Lung (tissue), 12 donors: ENCODE results near the gene SNX5. TPM values are rescaled to one million over a fixed set of nuclear protein-coding genes. Genes with fewer than 3 reads are reported as not detected.

ENCODE experiments used
- ATAC-seq: fragments of 200-7000 bp; cut with Tn5 transposase; one replicate; pipeline ENCODE4 v1.9.1; 2020; ENCODE audit warnings: moderate number of reproducible peaks; ENCODE audit not compliant: insufficient read depth, low FRiP score
- DNase-seq, 3 donors: peaks; one replicate each; pipeline ENCODE4 v3.0.0-alpha.2; 2013 to 2017
- H3K27ac ChIP-seq, 2 donors: one replicate each; pipeline ENCODE4 v1.5.1; 2013; ENCODE audit warnings: mild to moderate bottlenecking in 2 of 2, moderate library complexity in 2 of 2, control low read depth in 1 of 2, inconsistent platforms in 1 of 2, low read depth in 1 of 2, low read length in 1 of 2
- H3K27me3 ChIP-seq, 3 donors: one replicate each; pipeline ENCODE4 v1.5.1; 2013; ENCODE audit warnings: low read length in 2 of 3; ENCODE audit not compliant: control insufficient read depth in 3 of 3, insufficient read depth in 3 of 3
- H3K36me3 ChIP-seq, 4 donors: one replicate each; pipeline ENCODE4 v1.5.1; 2013; ENCODE audit warnings: low read length in 4 of 4, mild to moderate bottlenecking in 1 of 4, moderate library complexity in 1 of 4; ENCODE audit not compliant: control insufficient read depth in 4 of 4, insufficient read depth in 4 of 4
- H3K4me1 ChIP-seq, 5 donors: one replicate each; pipeline ENCODE4 v1.5.1; 2013; ENCODE audit warnings: low read length in 5 of 5, mild to moderate bottlenecking in 2 of 5, moderate library complexity in 1 of 5; ENCODE audit not compliant: control insufficient read depth in 5 of 5, insufficient read depth in 5 of 5
- H3K4me3 ChIP-seq: one replicate; pipeline ENCODE4 v1.5.1; 2013; ENCODE audit warnings: mild to moderate bottlenecking, control low read depth, moderate library complexity
- H3K9ac ChIP-seq, 2 donors: one replicate each; pipeline ENCODE4 v1.5.1; 2013; ENCODE audit warnings: low read length in 2 of 2, control low read depth in 1 of 2; ENCODE audit not compliant: insufficient read depth in 1 of 2
- H3K9me3 ChIP-seq, 4 donors: one replicate each; pipeline ENCODE4 v1.5.1; 2013; ENCODE audit warnings: low read length in 3 of 4, mild to moderate bottlenecking in 1 of 4, moderate library complexity in 1 of 4; ENCODE audit not compliant: control insufficient read depth in 4 of 4, insufficient read depth in 3 of 4
- CTCF ChIP-seq: IDR thresholded peaks from 2 replicates; pipeline ENCODE4 v1.5.1; 2012; ENCODE audit warnings: mild to moderate bottlenecking; ENCODE audit errors: control extremely low read depth, extremely low read depth
- WGBS, 2 donors: extraction: QIAGEN DNeasy Blood & Tissue Kit; methylation state at CpG; one replicate each; pipeline ENCODE4 v1.1.7; 2013; 5-methylcytosine and 5-hydroxymethylcytosine counted together
- polyA plus RNA-seq, 2 donors: library from polyadenylated mRNA; stranded (reverse); fragments of 200-250 nt; gene quantifications; one replicate each; pipeline ENCODE4 v1.2.1, GENCODE V29; 2013
- total RNA-seq, 2 donors: library from RNA; depleted of rRNA in 1 of 2; stranded (reverse); fragments of >200 nt in 1 of 2; gene quantifications; one replicate each; pipeline ENCODE4 v1.2.1, GENCODE V29; 2014 to 2021
- donor health status: control.
- donor health status: control.
- donor health status: Bipolar disorder and iron deficiency.
- donor health status: healthy.
- donor health status: DM: yes; HTN: yes; CAD: no.

Gene SNX5
- total and polyA plus RNA-seq, 4 donors: 66.6 to 194 (median 86.7) TPM

GRCh38 chr20:17990278-17990972 lies 21.8 kb upstream of the SNX5 start:
- ATAC-seq: no peak
- Histone ChIP-seq H3K4me3 (no peak overlapping the region), H3K36me3 (peaks cover 0 to 4% (median under 1%) of the 10 kb centered on the region in 4 donors), H3K27ac (no peak overlapping the region), H3K9ac (no peak overlapping the region), H3K9me3 (no peaks in the 10 kb centered on the region), H3K27me3 (no peaks in the 10 kb centered on the region), H3K4me1 (peaks cover 0 to 4% (median 0%) of the 10 kb centered on the region in 5 donors)
- WGBS, 2 donors: 91 to 93% methylated on average over 10 of the region's 10 CpGs
- peak; percentile 40 to 61 (median 55) for DNase-seq
- no peak for TF ChIP-seq CTCF

GRCh38 chr20:17987988-17988387 lies 19.4 kb upstream of the SNX5 start:
- Histone ChIP-seq H3K4me1 (peaks cover 0 to 4% (median 0%) of the 10 kb centered on the region in 5 donors), H3K9ac (no peak overlapping the region), H3K27ac (no peak overlapping the region), H3K4me3 (no peak overlapping the region), H3K9me3 (no peaks in the 10 kb centered on the region), H3K27me3 (no peaks in the 10 kb centered on the region), H3K36me3 (peaks cover 0 to 4% (median 2%) of the 10 kb centered on the region in 4 donors)
- ATAC-seq (no peak), DNase-seq (no peak)
- TF ChIP-seq CTCF: no peak
- 94 to 100% methylated on average over 3 of the region's 3 CpGs for WGBS, 2 donors

- WGBS, 2 donors: 85 to 88% methylated on average over 7 of the region's 7 CpGs
Observed at GRCh38 chr20:17985388-17986018, 16.9 kb upstream of the SNX5 start.

More at GRCh38 chr20:17985388-17986018, 16.9 kb upstream of the SNX5 start:
- DNase-seq: no peak
- no peak overlapping the region for H3K27ac ChIP-seq
- no peak for ATAC-seq
- H3K36me3 ChIP-seq: peaks cover 2 to 9% (median 6%) of the 10 kb centered on the region in 4 donors
- H3K9me3 ChIP-seq: no peaks in the 10 kb centered on the region
- no peaks in the 10 kb centered on the region for H3K27me3 ChIP-seq
- TF ChIP-seq CTCF: no peak
- no peak overlapping the region for H3K4me3 ChIP-seq
- peaks cover 0 to 4% (median 0%) of the 10 kb centered on the region in 5 donors for H3K4me1 ChIP-seq
- no peak overlapping the region for H3K9ac ChIP-seq
